Osteoblast (primary cell): ENCODE results near the gene SPHK2. TPM values are rescaled to one million over a fixed set of nuclear protein-coding genes. Genes with fewer than 3 reads are reported as not detected.
"Not testable (repeated sequence)": the region's sequence is repeated elsewhere in the genome, so short reads cannot be mapped to it uniquely, and the experiment has no call there.

Experiments used
- DNase-seq: peaks from one replicate; pipeline ENCODE4 v3.0.0; 2011; ENCODE audit warnings: low spot score, mixed read lengths; ENCODE audit not compliant: insufficient read length; ENCODE audit errors: missing footprints
- H2AFZ ChIP-seq: 2 replicates; pipeline ENCODE4 v1.6.0; 2011; ENCODE audit warnings: mild to moderate bottlenecking, low read length
- H3K27ac ChIP-seq: 2 replicates; pipeline ENCODE4 v1.5.1; 2011; ENCODE audit warnings: mild to moderate bottlenecking, low read depth, low read length, moderate library complexity
- H3K27me3 ChIP-seq: 2 replicates; pipeline ENCODE4 v1.6.0; 2012; ENCODE audit warnings: mild to moderate bottlenecking, control low read depth, inconsistent platforms, low read length, moderate library complexity; ENCODE audit not compliant: insufficient read depth
- H3K36me3 ChIP-seq: 2 replicates; pipeline ENCODE4 v1.5.1; 2011; ENCODE audit warnings: mild to moderate bottlenecking, low read length, control low read depth, moderate library complexity; ENCODE audit not compliant: insufficient read depth
- H3K4me1 ChIP-seq: 2 replicates; pipeline ENCODE4 v1.5.1; 2011; ENCODE audit warnings: mild to moderate bottlenecking, low read length, control low read depth, moderate library complexity; ENCODE audit not compliant: insufficient read depth
- H3K4me2 ChIP-seq: 2 replicates; pipeline ENCODE4 v1.6.0; 2011; ENCODE audit warnings: mild to moderate bottlenecking, low read length; ENCODE audit not compliant: insufficient read depth
- H3K4me3 ChIP-seq: fragments of 200-600 bp; sonication (generic); 3 replicates; pipeline ENCODE4 v1.5.1; 2012; ENCODE audit warnings: mild to moderate bottlenecking, low read length, inconsistent platforms; ENCODE audit not compliant: insufficient read depth
- H3K79me2 ChIP-seq: 2 replicates; pipeline ENCODE4 v1.6.0; 2012; ENCODE audit warnings: mild to moderate bottlenecking, low read length, control low read depth, inconsistent platforms; ENCODE audit not compliant: insufficient read depth
- H3K9me3 ChIP-seq: 2 replicates; pipeline ENCODE4 v1.5.1; 2011; ENCODE audit warnings: low read depth, low read length, control low read depth
- H4K20me1 ChIP-seq: 2 replicates; pipeline ENCODE4 v1.6.0; 2012; ENCODE audit warnings: mild to moderate bottlenecking, low read length, control low read depth; ENCODE audit not compliant: insufficient read depth
- total RNA-seq: library from RNA; depleted of rRNA; stranded (reverse); fragments of >200 nt; gene quantifications from 2 replicates; pipeline ENCODE4 v1.2.3, GENCODE V29; 2012
- TF ChIP-seq, protein P1 (sequence below): IDR thresholded peaks from 2 replicates; pipeline ENCODE4 v1.5.1; 2011; ENCODE audit warnings: mild to moderate bottlenecking, low read depth, low read length, moderate library complexity; ENCODE audit errors: extremely low read depth

Gene SPHK2
- total RNA-seq, 1 donor: 13.0 TPM

DNA sequence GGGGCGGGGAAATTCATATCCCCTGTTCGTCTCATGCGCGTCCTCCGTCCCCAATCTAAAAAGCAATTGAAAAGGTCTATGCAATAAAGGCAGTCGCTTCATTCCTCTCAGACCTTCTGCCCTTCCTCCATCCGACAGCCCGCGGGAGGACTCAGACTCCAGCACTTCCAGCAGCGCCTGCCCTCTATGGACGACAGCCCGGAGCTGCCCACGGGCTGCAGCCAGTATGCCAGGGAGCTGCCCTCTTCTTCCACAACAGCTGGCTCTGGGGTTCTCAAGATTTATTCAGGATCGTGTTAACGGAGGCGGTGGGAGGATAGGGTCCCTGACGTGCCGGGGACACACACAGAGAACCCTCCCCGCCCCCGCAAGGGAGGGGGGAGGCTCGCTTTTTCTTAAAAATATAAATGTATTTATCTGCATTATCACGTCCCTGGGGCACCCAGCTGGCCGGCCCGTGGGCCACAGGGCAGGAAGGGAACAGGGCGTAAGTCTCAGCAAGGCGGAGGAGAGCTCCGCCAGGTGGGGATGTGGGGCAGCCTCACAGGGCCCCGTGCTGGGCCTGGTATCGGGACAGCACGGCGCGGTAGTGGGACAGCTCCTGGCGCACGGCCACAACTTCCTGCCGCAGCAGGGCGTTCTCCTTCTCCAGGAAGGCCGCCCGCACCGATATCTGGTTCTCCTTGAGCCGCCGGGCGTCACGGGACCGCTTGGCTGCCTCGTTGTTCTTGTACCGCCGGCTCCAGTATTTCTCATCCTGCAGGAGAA, 11.2 kb downstream of the SPHK2 start:
- H3K27ac ChIP-seq: no peak overlapping the region
- peak; percentile 83 for DNase-seq
- H3K36me3 ChIP-seq: no peaks in the 10 kb centered on the region
- H3K4me2 ChIP-seq: no peak overlapping the region
- TF ChIP-seq, protein P1, sequence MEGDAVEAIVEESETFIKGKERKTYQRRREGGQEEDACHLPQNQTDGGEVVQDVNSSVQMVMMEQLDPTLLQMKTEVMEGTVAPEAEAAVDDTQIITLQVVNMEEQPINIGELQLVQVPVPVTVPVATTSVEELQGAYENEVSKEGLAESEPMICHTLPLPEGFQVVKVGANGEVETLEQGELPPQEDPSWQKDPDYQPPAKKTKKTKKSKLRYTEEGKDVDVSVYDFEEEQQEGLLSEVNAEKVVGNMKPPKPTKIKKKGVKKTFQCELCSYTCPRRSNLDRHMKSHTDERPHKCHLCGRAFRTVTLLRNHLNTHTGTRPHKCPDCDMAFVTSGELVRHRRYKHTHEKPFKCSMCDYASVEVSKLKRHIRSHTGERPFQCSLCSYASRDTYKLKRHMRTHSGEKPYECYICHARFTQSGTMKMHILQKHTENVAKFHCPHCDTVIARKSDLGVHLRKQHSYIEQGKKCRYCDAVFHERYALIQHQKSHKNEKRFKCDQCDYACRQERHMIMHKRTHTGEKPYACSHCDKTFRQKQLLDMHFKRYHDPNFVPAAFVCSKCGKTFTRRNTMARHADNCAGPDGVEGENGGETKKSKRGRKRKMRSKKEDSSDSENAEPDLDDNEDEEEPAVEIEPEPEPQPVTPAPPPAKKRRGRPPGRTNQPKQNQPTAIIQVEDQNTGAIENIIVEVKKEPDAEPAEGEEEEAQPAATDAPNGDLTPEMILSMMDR: no peak
- no peaks in the 10 kb centered on the region for H3K9me3 ChIP-seq
- H3K4me3 ChIP-seq: no peak overlapping the region
- H2AFZ ChIP-seq: no peak overlapping the region
- H3K4me1 ChIP-seq: peaks cover 30% of the 10 kb centered on the region
- H4K20me1 ChIP-seq: no peaks in the 10 kb centered on the region
- no peaks in the 10 kb centered on the region for H3K79me2 ChIP-seq
- H3K27me3 ChIP-seq: no peaks in the 10 kb centered on the region

DNA sequence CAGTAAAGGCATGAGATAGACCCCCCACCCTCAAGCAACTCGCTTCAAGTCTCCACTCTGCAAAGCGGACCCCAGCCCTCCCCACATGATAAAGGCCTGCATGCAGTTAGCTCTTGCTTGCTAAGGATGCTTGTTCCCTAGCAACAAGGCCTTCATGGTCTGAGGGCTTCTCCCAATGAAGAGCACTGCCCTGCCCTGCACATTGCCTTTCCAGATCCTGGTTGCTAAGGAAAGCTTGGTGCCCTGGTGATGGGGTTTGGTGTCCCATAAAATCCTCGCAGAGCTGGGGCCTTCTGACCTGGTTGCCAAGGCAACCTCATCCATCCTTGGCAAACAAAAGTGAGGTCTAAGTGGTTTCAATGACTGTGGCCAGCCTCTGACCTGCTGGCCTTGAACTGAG, 11.9 kb downstream of the SPHK2 start:
- Histone ChIP-seq H3K9me3 (no peaks in the 10 kb centered on the region), H3K27ac (no peak overlapping the region), H3K4me1 (peaks cover 35% of the 10 kb centered on the region), H2AFZ (no peak overlapping the region), H3K27me3 (peaks cover 5% of the 10 kb centered on the region), H3K79me2 (no peaks in the 10 kb centered on the region), H3K4me2 (no peak overlapping the region), H4K20me1 (no peaks in the 10 kb centered on the region), H3K36me3 (no peaks in the 10 kb centered on the region), H3K4me3 (no peak overlapping the region)
- DNase-seq: peak; percentile 89
- TF ChIP-seq, protein P1: no peak

DNA sequence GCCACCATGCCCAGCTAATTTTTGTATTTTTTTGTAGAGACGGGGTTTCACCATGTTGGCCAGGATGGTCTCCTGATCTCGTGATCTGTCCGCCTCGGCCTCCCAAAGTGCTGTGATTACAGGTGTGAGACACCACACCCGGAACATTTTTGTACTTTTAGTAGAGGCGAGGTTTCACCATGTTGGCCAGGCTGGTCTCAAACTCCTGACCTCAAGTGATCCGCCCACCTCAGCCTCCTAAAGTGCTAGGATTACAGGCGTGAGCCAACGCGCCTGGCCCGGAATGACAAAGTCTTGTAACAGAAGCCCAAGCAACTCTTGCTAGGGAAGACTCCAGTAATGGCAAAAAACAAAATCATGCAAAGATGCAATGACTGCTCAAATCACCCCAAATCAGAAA, 13.0 kb downstream of the SPHK2 start:
- H4K20me1 ChIP-seq, DNase-seq, H3K36me3 ChIP-seq, H3K9me3 ChIP-seq, H2AFZ ChIP-seq, H3K79me2 ChIP-seq, H3K27me3 ChIP-seq, H3K4me3 ChIP-seq: not testable (repeated sequence)
- Histone ChIP-seq H3K4me2 (peak overlapping the region; percentile 30), H3K4me1 (peaks cover 41% of the 10 kb centered on the region), H3K27ac (peak overlapping the region; percentile 32)

DNA sequence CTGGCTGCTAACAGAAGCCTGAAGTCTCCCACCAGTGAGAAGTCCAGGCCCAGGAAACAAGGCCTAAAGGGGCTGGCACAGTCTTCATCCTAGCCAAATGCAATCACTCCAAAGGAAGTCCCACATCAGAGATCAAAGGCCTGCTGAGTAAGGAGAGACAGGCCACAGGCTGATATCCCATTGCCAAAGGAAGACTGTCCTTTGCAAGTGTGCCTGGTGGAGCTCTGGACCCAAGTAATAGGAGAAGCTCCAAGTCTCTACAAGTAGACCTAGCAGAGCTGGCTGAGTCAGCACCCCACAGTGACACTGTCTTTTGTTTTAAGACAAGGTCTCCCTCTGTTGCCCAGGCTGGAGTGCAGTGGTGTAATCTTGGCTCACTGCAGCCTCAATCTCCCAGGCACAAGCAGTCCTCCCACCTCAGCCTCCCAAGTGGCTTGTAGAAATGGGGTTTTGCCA, 13.4 kb downstream of the SPHK2 start:
- TF ChIP-seq, protein P1: no peak
- H3K4me1 ChIP-seq: peaks cover 45% of the 10 kb centered on the region
- H3K36me3 ChIP-seq: no peaks in the 10 kb centered on the region
- no peaks in the 10 kb centered on the region for H3K79me2 ChIP-seq
- peak overlapping the region; percentile 30 for H3K4me2 ChIP-seq
- no peak overlapping the region for H3K4me3 ChIP-seq
- H2AFZ ChIP-seq: no peak overlapping the region
- H4K20me1 ChIP-seq: no peaks in the 10 kb centered on the region
- peak; percentile 83 for DNase-seq
- peaks cover 5% of the 10 kb centered on the region for H3K27me3 ChIP-seq
- H3K27ac ChIP-seq: peak overlapping the region; percentile 32
- H3K9me3 ChIP-seq: no peaks in the 10 kb centered on the region
